ENCODE data around the gene MACROD2.
"Not testable (repeated sequence)": the region's sequence is repeated elsewhere in the genome, so short reads cannot be mapped to it uniquely, and the experiment has no call there.

The MACROD2 gene

DNA sequence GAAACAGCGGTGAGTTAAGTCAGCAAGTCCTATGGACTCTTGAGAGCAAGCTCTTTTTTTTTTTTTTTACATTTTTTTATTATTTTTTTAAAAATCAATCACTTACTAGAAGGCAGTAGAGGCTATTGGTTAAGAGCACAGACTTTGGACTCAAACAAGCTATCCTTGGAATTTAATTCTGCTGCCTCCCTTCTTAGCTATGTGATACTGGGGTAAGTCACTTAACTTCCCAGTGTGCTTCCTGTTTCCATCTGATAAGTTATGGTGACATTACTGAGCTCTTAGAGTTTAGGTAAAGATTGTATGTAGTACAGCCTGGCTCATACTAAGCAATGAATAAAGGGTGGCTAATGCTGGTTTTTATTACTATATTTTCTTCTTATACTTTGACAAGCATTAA lies 1112.6 kb downstream of the MACROD2 start:
- DNase-seq (ENCODE audit: low read depth) = no peak

DNA sequence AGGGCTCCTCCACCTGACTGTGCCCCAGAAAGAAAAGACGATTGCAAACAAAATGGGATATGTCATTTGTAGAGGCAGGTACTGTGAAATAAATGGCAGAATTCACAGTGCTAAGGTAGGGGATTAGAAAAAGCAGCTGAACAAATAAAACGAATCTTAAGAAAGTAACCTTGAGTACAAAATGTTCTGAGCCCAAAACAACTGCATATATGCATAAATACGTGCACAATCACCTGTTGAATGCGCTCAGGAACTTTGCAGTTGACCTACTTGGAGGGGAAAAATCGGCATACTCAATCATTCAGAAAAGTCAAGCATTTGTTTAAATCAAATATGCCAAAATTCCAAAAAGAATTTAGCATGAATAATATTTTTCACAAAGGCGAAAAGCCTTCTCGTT lies 1114.2 kb downstream of the MACROD2 start:
- DNase-seq (ENCODE audit: low read depth) = no peak

DNA sequence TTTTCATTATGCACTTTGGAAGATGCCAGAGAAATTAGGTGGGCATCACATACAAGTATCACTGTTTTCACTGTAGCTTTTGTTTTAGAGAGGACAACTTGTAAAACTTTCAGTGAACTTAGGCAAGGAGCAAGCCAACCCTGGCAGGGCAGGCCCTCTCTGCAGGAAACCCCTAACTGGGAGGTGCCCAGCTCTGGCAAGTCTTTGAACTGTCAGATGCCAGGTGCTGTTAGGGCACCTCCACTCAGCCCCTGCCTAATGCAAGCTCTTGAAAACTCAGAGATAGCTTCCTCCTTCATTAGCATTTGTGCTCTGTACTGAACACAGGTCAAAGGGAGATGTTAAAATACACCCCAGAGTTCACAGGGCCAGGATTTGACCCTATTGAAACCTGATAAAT lies 1116.3 kb downstream of the MACROD2 start:
- DNase-seq (ENCODE audit: low read depth) = no peak

DNA sequence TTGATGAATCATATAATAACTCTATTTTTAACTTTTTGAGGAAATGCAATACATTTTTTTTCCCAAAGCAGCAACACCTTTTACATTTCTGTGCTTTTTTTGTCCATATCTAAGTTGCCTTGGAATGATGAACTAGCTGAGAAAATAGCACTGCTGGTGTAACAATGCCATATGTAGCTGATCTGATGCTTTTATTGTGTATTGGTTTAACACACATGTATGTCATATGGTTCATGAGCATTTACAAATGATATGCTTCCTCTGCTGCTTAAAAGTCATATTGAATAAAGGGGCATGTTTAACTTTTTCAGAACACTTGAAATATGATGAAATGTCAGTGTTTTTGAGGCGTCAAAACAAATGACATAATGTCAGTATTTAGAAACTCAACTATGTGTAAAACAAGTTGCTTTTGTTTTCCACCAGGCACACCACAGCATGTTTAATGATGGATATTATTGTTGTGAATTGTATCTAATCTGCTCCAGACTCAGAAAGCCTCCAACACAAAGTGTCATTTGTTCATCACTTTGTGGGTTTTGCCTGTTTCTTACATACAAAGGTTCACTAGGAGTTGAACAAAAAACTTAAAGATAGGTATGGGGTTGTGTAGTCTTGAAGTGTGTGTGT lies 1117.9 kb downstream of the MACROD2 start:
- no peak for DNase-seq (ENCODE audit: low read depth)

DNA sequence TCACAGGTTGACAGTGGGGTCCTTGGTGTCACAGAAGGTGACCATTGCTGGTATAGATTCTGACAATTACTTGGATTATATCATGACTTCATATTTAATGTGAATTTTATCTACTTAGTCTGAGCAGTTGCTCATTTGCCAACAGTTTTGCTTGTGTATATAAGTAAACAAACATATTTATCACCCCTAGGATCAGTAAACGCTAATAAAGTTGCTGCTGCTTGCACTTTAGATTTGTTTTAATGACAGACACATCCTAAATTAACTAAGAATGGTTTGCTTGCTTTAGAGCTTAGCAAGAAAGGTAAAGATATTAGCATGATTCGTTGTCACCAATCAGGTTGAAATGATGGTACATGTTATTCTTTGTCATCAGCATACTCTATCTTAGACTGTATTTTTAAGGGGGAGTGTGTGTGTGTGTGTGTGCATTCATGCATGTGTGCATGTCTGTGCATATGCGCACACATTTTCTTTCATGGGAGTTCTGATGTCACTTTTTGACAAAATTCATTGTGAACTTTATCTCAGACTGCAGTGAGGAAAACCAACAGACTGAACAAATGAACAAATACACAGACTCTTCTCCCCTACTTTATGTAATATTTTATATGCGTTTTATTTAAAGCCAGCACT lies 1124.7 kb downstream of the MACROD2 start:
- DNase-seq (ENCODE audit: low read depth) = no peak

DNA sequence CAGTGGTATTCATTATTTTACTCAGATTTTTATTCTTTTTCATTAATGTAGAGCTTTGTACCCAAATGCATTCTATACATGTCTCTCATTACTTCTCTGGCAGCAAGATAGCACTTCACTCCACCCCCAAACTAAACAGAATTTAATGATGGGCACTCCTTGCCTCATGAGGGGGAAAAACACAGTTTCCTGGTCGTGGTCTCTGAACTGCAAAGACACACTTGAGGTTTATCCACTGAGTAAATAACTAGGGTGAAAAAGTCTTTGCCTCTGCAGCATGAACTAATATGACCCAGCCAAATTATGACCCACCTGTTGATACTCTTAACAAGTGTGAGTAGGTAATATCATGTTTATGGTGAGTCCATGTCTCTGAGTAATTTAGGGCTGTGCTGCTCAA lies 1127.3 kb downstream of the MACROD2 start:
- no peak for DNase-seq (ENCODE audit: low read depth)

DNA sequence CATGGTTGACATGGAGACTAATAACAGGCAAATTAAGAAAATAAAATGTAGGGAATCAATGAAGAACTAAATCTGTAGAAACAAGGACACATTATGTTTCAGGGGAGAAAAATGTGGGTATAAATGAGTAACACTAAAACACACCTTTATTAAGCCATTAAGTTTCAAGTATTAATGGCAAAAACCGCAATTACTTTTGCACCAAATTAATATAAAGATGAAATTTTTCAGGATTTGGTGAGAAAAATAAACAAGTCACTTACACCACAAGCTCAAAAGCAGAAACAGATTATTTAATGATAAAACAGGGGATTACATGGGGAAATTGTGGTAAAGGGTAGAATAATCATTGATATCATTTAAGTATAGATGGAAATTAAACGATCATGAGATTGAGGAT lies 1135.9 kb downstream of the MACROD2 start:
- DNase-seq (ENCODE audit: low read depth) = no peak

DNA sequence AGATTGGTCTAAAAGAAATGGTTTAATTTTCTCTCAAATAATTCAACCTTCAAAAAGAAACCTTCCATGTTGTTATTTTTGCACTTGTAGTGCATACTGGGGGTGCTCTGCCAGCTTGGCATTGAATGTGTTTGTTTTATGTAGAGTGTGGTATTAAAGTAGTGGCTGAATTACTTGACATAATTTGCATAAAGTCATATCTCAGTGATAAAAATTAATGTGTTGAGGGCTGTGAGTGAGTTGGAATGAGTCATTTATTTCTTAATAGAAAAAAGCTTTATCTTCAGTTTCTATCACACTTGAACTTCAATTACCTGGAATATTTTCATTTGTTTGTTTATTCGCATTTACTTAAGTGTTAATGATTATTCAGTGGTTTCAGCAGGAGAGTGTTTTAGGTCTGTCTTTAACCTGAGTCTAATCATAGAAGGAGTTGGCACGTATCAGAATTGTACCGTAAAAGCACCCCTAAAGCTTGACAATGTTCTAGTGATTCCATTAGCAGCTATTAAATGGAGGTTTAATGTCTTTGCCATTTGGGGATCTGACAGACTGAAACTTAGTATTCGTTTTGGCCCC lies 1143.3 kb downstream of the MACROD2 start:
- DNase-seq (ENCODE audit: low read depth) = no peak

DNA sequence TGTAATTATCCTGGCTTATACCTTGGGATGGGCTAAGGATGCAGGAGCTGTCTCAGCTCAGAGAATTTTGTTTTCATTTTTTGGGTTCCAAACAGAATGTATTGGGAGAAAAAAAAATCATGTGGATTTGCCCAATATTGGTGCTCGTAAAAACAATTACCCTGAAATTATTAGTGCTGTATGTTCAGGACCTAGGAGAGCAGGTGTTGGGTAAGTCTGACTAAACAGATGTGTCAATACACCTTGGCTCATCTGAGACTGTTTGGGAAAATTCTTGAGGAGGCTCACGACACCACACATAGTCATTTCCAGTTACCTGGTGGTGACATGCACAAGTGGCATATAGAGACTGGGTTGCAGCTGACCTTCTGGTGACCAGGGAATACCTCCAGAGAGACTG lies 1144.2 kb downstream of the MACROD2 start:
- DNase-seq (ENCODE audit: low read depth) = no peak

DNA sequence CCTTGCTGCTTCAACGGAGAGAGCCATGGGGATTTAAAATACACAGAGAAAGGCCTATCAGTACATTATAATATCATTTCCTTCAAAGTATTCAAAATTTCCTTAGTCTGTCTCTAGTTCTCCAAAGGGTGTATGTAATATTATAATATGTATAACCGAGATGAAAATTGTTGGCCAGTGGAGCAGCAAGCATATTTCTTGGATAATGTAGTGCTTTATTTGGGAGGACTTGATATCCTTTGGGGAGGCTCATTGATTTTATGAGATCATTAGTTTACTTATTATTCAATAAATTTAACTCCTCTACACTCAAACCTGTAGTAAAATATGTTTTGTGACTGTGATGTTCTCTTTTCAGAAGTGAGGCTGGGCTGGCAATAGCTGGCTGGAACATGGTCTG lies 1145.0 kb downstream of the MACROD2 start:
- DNase-seq (ENCODE audit: low read depth) = no peak

DNA sequence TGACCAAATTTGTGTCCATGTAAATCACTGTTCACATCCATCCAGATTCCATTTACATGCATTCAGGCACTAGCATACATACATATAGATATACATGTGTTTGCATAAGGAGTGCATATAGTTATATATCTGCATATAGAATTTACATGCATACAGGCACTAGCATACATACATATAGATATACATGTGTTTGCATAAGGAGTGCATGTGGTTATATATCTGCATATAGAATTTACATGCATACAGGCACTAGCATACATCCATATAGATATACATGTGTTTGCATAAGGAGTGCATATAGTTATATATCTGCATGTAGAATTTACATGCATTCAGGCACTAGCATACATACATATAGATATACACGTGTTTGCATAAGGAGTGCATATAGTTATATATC lies 1145.6 kb downstream of the MACROD2 start:
- not testable (repeated sequence) for DNase-seq (ENCODE audit: low read depth)

DNA sequence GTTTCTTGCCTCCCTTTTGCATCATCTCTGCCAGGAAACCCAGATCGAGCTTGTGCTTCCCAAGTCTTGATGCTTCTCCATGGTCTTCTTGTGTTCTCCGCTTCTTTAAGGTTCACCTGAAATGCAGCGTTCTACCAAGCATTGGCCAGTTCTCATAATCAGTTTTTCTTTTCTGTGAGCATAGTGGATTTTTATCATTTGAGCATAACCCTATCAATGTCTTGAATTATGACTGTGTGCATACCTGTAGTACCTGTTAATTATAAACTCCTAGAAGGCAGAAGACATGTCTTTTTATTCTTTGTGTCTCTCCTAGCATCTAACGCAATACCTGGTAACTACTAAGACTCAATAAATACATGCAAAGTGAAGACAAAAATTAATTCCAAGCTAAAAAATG lies 1146.5 kb downstream of the MACROD2 start:
- no peak for DNase-seq (ENCODE audit: low read depth)

DNA sequence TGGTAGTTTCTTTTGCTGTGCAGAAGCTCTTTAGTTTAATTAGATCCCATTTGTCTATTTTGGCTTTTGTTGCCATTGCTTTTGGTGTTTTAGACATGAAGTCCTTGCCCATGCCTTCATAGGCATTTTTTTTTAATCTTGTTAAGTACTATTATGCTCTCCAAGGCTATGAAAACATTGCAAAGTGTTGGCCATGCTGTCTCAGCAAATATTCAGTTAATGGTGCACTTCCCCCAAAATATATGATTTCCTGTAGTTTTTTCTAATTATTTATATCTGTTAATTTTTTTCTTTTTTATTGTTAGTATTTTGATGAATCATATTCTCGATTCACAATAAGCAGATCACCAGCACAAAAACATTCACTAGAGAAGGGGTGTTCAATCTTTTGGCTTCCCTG lies 1148.2 kb downstream of the MACROD2 start:
- DNase-seq (ENCODE audit: low read depth) = no peak

DNA sequence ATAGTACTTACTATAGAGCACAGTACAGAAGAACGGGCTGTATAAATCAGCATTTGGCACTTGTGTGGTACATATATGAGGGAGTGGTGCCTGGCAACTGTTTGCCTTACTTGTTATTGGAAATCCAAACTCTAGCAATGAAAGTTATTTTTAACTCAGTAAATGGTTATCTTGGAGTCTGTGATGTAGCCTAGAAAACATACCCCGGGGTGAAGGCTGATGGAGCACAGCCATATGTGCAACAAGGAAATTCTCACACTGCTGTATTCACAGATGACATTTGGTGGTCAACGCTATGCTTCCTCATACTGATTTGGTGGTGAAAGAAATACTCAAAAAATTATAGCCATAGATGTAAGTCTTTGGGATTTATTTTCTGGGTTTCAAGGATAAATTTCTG lies 1149.6 kb downstream of the MACROD2 start:
- DNase-seq (ENCODE audit: low read depth) = no peak

DNA sequence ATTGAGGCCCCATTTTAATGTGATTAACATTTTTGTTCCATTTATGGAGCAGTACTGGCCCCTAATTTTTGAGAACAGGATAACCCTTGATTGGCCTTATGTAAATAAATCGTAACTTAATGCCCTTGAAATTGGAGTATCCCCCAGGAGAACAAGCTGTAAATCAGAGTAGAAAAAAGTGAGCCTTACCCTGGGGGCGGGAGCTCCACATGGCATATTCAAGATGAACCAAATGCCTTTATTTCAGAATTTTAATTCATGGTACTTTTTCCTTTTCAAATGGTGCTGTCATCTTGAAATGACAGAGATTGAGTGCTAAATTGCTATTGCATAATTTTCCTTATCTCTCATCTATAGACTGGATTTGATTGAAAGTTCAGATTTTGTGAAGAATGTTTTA lies 1151.6 kb downstream of the MACROD2 start:
- no peak for DNase-seq (ENCODE audit: low read depth)

DNA sequence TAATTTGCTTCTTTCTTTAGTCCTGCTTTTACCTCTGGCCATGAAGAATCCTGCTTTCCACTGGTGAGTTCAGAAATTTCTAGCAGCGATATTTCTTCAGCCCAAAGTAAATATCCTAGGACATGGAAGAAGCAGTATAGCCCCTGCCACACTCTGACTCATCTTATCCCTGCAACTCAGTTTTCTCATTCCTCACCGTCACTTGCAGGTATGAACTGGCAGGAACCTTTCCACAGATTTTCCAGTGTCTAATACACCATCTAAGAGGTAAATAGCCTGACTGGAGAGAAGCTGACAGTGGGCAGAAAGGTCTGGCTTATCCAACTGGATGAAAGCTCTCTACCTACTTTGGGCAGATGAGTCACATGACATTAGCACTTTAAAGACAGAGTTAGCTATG lies 1158.8 kb downstream of the MACROD2 start:
- no peak for DNase-seq (ENCODE audit: low read depth)

DNA sequence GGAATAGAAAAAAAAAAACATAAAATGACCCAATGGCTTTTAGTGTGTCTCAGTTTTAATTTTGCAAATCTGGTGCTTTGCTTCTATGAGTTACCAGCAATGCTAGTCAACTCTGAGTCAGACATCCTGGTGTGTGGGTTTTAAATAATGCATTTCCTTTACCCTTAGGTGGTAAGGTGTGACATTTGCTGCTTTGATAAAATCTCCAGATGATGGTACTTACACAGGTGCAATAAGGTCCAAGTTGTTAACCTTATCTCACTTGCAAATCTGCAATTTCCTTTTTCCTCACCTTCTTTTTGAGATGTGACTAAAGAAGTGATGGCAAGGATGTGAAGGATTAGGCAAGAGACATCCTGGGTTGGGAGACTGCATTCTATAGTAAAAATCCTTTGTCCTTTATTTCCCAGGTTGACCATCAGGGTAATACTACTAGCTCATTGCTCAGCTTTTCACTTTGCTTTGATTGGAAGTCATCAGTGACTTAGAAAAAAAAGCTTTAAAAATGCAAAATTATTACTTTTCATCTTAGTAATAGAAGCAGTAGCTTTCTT lies 1160.6 kb downstream of the MACROD2 start:
- DNase-seq (ENCODE audit: low read depth) = no peak

DNA sequence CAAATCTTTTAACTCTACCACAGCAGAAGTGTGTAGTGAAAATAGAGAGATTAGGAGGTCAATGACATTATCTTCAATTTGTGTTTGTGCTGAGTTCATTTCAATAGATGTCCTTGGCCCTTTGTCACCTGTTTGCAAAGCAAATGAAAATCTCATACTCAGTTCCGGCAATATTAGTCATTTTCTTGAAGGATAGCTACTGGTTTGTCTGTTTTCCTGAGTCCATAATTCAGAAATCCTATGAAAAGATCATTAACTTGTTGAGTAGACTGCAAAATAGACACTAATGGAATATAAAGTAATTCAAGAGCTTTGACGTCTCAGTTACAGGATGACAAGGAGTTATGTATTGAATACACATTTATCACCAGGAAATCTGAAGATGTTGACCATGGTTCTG lies 1163.2 kb downstream of the MACROD2 start:
- no peak for DNase-seq (ENCODE audit: low read depth)

DNA sequence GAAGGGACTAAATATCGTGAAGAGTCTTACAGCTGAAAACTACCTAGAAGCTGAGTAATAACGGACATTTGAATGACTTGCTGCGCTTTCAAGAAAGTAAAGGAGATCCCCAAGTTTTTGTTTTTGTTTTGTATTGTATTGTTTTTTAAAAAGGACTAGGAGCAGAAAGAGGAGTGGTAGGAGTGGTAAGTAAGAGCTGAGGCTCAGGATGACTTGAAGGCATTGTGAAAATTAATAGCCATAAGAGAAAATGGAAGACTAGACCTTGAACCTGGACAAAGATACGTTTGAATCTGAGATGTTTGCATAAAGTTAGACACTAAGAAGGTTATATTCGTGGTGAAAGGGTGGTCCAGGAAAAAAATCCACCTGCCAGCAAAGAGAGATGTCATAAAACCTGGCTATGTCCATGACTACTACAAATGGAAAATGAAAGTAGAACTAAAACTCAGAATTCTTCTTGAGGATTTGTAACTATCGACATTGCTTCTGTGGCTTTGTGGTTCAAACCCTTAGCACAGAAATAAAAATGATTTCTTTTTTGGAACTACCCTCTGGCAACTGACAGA lies 1166.8 kb downstream of the MACROD2 start:
- DNase-seq (ENCODE audit: low read depth) = no peak

DNA sequence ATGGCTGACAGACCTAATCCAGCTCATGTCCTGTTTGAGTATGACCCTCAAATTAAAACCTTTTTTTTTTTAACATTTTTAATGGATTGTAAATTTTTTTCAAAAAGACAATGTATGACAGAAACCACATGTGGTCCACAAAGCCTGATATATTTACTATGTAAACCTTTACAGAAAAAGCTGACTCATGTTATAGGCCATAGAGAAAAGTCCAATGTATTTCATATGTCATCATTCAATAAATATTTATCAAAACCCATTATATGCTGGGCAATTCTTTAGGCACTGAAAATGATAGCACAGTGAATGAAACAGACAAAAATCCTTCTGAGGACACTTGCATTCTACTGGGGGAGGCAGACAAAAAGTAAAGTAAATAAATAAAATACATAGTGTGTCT lies 1168.3 kb downstream of the MACROD2 start:
- DNase-seq (ENCODE audit: low read depth) = no peak

DNA sequence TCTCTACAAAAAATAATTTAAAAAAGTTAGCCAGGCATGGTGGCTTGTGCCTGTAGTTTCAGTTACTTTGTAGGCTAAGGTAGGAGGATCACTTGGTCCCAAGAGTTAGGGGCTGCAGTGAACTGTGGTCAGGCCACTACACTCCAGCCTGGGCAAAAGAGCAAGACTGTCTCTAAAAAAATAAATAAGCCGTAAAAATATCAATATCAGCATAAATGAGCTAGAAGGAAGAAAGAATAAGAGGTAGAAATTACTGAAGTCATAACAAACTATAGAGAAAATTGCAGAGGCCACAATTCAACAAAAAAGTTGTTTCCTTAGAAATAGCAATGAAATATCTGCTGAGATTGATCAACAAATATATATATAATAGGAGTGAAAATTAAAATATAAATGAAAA lies 1169.4 kb downstream of the MACROD2 start:
- DNase-seq (ENCODE audit: low read depth) = no peak

DNA sequence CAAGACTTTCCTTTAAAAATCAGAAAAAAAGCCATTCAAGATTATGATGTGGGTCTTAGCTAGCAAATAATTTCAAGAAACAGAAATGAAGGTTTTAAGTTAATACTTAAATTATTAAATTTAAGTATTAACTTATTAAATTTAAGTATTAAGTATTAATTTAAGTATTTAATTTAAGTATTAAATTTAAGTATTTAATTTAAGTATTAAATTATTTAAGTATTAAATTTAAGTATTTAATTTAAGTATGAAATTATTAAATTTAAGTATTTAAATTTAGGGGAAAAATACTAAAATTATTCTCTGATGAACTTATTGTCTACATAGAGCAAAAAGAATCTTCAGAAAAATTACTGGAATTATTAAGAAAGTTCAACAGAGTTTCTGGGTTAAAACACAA lies 1171.4 kb downstream of the MACROD2 start:
- DNase-seq (ENCODE audit: low read depth) = no peak

DNA sequence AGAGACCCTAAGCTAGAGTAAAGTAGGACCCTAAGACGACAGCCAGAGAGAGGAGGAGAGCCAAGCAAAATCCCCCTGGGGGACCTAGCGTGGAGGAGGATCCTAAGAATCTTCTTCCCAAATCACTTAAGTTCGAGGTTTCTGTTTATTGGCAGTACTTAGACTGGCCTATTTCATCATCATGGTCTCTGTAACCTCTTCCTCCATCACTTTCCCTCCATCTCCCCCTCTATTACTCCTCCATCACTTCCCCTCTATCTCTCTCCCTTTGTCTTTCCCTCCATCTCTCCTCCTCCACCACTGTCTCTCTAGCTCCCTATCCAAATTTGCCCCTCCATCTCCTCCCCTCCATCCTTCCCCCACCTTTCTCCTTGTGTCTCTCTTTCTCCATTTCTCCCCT lies 1175.7 kb downstream of the MACROD2 start:
- DNase-seq (ENCODE audit: low read depth) = no peak
